Sigmoid colon (tissue), 4 donors: ENCODE measurements around the gene RUNX2.

Experiments used
- CTCF ChIP-seq, 4 experiments: fragments of 450-650 bp in 3 of 4; fragments of 200-600 bp in 1 of 4; IDR thresholded peaks; one replicate each; pipeline ENCODE4 v1.5.1; 2016 to 2019; ENCODE audit warnings: antibody characterized with exemption in 4 of 4, mild to moderate bottlenecking in 3 of 4, moderate library complexity in 2 of 4
- EP300 ChIP-seq, 4 donors: sonication (generic); formaldehyde crosslinking; IDR thresholded peaks; one replicate each; pipeline ENCODE4 v1.6.1; 2017; ENCODE audit warnings: antibody characterized with exemption in 4 of 4
- POLR2A ChIP-seq, 2 donors: fragments of 450-650 bp; IDR thresholded peaks; one replicate each; pipeline ENCODE4 v1.6.1; 2016; ENCODE audit warnings: antibody characterized with exemption in 2 of 2, mild to moderate bottlenecking in 2 of 2, moderate library complexity in 2 of 2
- POLR2AphosphoS5 ChIP-seq, 4 donors: sonication (generic); formaldehyde crosslinking; IDR thresholded peaks; one replicate each; pipeline ENCODE4 v1.6.1; 2017; ENCODE audit warnings: antibody characterized with exemption in 4 of 4

- TF ChIP-seq CTCF (IDR thresholded peaks at IDR 0.05) = no peak
- no peak for TF ChIP-seq POLR2A (IDR thresholded peaks at IDR 0.05)
- no peak for TF ChIP-seq POLR2AphosphoS5 (IDR thresholded peaks at IDR 0.05)
- TF ChIP-seq EP300 (IDR thresholded peaks at IDR 0.05) = no peak
These were observed 234.9 kb downstream of the RUNX2 start for GRCh38 chr6:45563041-45563440.
